ENCODE data around the gene SERPINH1.

DNA sequence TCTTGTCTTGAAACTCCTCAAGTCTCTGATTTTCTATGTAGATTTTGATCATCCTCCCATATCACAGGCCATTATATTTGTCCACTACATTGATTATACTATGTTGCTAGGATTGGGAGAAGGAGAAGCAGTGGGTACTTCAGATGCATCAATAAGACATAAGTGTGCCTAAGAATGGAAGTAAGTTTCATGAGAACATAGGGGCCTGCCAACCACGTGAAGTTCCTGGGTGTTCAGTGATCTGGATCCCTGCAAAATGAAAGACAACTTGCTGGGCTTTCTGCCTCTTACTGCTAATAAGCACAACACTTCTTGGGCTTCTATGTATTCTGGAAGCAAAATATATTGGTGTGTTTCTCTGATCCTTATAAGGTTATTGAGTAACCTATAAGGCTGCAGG lies 17.8 kb downstream of the SERPINH1 start:
- TF ChIP-seq TFCP2L1 (CRISPR knock-in tag; IDR thresholded peaks at IDR 0.05) (no peak), POLR2A (IDR thresholded peaks at IDR 0.05; ENCODE audit: low read length) (no peak), HDAC2 (IDR thresholded peaks at IDR 0.05) (no peak), CTCF (IDR thresholded peaks at IDR 0.05) (no peak), REST (IDR thresholded peaks at IDR 0.05) (no peak), SREBF2 (IDR thresholded peaks at IDR 0.05) (no peak)
